ENCODE results near the gene ZMYM2.

Gene ZMYM2

GRCh38 chr13:20049558-20050473 is 91.3 kb downstream of the ZMYM2 start:
- no peak for DNase-seq

DNA sequence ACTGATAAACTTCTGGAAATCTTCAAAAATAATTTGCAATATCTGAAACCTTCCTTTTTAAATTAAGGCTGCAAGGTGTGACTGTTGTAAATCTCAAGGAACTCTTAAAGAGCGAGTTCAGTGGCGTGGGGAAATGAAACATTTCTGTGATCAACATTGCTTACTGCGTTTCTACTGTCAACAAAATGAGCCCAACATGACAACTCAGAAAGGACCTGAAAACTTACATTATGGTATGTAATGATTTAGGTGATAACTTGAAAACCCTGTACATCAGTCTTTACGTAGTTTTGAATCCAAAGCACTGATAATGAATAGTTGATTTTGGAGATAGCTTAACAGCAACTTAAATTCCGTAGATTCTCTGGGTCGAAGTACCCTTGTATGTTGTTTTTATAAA is 92.8 kb downstream of the ZMYM2 start:
- no peak for DNase-seq

DNA sequence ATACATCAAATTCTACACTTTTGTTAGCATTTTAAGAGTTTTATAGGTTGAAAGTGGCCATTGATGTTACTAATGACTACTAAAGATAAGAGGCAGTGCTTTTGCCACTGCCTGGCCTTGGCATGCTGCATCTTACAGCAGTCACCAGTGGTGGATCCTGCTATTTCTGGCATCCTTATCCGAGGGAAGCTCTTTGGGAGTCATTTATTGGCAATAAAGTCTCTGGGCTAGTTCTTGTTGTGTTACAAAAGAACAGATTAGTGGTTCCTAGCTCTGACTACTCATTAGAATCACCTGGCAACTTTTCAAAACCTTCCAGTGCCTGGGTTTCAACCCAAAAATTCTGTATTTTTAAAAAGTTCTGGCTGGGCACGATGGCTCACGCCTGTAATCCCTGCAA is 94.5 kb downstream of the ZMYM2 start:
- DNase-seq, result no peak

GRCh38 chr13:20053891-20054290 is 95.4 kb downstream of the ZMYM2 start:
- no peak for DNase-seq

DNA sequence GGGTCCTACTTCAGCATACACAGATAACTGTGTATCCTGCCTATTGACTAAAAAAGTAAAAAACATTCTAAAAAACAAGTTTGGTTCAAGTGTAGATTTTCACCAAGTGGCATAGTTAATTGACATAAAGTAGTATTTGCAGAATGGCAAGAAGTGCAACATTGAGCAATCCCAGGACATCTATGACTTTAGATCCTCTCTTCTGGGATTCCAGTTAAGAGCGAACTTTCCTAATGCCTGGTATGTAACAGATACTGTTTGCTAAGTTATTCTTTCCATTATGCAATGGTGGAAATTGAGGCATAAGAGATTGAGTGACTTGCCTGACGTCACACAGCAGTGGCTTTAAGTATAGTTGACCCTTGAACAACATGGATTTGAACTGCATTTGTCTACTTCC is 96.1 kb downstream of the ZMYM2 start:
- DNase-seq, result no peak

GRCh38 chr13:20057214-20057613 is 98.7 kb downstream of the ZMYM2 start:
- no peak for DNase-seq

GRCh38 chr13:20057963-20058362 is 99.4 kb downstream of the ZMYM2 start:
- DNase-seq, result no peak

DNA sequence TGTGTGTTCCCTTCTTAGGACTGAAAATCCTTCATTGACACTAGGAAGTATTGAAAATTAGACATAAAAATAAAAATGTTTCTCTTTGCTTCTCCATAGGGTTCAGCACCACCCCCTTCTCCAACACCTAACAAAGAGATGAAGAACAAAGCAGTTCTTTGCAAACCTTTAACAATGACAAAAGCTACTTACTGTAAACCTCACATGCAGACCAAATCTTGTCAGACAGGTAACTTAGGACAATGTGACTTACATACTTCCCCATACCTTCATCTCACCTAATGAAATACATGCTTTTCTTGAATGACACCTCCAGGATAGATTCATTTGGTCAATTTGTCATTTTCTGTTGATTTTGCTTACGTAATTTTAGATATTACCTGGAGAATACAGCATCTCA is 99.9 kb downstream of the ZMYM2 start:
- no peak for DNase-seq

DNA sequence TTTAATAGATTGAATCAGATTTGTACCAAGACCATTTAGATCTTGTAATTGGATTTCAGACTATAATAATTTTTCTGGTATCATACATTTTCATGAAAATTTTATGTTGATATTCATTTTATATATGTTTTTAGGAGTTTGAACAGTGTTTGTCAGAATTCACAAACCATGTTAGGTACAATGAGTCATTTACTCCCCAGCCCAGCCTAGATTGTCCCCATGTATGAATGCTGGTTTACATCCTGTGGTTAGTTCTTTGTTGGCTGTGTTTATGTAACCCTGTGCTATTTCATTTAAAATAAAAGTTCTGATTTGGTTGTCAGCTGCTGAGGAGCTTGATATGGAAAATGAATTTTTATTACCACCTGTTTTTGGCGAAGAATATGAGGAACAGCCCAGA is 105.6 kb downstream of the ZMYM2 start:
- DNase-seq, result no peak

GRCh38 chr13:20065516-20065915 is 107.0 kb downstream of the ZMYM2 start:
- no peak for DNase-seq

DNA sequence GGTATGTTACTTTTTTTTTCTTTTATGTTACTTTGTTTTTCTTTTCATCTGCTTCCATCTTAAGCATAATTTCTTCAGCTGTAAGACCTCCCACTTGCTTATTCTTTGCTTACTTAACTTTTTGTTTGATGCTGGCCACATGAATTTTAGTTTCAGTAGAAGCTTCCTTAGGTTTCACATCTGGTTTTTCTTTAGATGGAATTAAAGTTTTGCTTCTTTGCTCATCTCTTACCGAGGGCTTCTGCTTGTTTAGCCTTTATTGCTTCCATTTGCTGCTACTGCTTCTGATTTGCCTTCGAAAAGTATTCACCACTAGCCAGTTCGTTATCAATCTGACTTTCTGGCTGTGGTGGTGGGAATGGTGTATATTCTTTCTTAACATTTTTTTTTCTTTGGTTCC is 111.4 kb downstream of the ZMYM2 start:
- no peak for DNase-seq

- DNase-seq, result no peak
These were observed 115.2 kb downstream of the ZMYM2 start for GRCh38 chr13:20073775-20074174.

DNA sequence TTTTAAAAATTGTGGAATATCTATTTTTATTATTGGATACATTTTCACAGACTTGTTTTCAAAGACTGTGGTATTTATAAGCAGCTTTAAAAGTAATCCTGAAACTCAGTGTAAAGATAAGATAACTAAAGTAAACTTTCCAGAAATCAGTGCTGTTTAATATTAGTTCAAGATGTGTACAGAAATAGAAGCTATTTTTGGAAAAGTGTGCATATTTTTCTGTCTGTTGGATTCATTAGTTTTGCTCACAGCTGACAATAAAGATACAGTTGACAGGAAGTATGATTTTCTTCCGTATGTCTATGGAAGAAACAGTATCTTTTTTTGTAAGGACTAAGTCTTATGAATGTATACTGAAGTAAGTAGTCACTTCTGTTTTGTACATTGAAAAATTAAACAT is 116.4 kb downstream of the ZMYM2 start:
- DNase-seq, result no peak

DNA sequence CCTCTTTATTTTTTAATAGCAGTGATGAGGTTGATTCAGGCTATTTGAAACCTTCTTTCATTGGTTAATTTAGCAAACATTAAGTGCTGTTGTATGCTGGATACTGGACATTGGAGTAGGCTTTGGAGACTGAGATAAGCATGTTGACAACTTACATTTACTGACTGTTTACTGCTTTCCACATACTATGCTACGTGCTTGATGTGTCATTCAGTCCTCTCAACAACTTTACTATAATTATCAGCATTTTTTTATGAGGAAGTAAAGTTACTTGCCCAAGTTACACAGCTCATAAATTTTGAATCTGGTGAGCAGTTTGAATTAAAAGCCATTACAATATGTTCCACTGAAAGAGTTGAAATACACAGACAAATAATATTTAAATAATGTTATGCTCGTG is 118.6 kb downstream of the ZMYM2 start:
- DNase-seq, result no peak

DNA sequence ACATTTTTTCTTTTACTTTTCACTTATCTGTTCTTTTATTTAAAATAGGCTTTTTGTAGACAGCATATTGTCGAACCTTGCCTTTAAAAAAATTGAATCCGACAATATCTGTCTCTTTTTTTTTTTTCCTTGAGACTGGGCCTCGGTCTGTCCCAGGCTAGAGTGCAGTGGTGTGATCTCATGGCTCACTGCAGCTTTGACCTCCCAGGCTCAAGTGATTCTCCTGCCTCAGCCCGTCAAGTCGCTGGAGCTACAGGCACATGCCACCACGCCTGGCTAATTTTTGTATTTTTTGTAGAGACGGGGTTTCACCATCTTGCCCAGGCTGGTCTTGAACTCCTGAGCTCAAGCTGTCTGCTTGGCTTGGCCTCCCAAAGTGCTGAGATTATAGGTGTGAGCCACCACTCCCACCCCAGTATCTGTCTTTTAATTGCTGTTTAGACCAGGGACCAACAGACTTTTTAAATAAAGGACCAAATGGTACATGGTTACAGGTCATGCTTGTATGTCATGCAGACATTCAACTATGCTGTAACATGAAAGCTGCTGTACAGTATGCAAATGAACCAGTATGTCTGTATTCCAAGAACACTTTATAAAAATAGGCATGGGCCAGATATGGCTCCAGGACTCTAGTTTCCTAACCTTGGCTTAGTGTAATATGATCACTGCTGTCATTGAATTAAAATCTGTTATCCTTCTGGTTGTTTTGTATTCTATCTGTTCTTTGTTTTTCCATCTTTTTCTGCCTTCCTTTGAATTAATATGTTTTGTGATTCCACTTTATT is 122.0 kb downstream of the ZMYM2 start:
- DNase-seq, result no peak

DNA sequence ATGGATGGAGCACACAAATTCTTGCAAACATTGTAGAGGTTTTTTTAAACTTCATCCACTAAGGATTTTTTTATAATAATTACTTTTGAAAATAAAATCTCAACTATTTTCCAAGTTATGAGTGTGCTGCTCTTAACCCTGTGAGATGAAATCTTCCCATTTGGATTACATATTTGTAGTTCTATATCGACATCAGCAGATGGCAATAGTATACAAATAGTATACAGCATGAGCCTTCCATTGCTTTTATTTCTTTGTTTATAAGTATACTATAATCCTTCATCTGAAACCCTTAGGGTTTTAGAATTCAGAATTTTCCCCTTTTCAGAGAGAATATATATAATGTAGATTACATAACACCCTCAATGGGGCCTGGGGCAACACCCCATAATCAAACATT is 131.8 kb downstream of the ZMYM2 start:
- DNase-seq, result no peak

DNA sequence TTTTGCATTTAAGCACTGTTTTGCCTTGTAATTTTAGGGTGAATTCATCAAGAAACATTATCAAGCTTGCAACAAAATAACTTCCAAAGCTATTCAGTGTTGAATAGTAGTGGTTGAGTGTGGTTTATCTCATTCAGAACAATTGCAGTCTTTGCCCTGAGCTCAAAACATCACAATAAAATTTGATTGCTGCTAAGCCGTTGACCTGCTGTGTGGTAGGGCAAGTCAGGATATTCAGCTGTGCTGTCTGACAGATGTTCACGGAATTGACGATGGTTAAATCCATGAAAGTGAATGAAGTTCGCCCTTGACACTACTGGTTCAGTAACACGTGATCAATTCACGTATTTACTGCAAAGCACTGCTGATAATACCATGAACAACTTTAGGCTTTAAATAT is 135.4 kb downstream of the ZMYM2 start:
- DNase-seq, result no peak

- no peak for DNase-seq
These were observed 140.8 kb downstream of the ZMYM2 start for GRCh38 chr13:20099319-20099718.

DNA sequence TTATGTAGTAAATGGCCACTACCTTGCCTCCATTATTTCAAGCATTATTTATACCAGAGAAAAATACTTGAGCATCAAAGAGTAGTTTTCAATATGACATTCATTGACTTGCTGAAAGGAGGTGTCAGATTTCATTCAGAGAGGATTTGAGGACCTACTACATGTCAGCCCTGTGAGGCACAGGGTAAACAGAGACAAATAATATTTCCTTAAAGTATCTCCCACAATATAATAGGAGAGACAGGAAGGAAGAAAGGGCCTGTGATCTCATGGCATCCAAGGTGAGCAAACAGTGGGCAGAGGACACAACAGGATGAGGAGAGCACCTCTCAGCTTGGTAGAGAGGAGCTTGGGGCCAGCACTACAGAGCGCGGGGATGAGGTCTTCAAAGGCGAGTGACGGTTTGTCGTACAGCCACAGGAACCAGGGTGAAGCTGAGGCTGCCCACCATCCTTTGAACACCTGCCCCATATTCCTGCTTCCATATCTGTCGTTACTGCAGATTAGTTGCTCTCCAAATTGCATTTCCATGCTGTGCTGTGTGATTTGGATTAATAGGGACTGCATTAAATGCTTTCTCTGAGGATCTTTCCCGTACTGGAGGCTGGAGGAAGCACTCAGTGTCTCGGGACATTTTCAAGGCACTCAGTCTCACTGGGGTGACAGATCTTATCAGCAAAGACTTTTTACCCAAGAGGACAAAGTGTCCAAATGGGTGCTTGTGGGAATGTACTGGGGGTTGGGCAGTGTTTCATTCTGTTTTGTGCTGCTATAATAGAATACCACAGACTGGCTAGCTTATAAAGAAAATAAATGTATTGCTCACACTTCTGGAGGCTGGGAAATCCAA is 143.2 kb downstream of the ZMYM2 start:
- DNase-seq, result no peak

DNA sequence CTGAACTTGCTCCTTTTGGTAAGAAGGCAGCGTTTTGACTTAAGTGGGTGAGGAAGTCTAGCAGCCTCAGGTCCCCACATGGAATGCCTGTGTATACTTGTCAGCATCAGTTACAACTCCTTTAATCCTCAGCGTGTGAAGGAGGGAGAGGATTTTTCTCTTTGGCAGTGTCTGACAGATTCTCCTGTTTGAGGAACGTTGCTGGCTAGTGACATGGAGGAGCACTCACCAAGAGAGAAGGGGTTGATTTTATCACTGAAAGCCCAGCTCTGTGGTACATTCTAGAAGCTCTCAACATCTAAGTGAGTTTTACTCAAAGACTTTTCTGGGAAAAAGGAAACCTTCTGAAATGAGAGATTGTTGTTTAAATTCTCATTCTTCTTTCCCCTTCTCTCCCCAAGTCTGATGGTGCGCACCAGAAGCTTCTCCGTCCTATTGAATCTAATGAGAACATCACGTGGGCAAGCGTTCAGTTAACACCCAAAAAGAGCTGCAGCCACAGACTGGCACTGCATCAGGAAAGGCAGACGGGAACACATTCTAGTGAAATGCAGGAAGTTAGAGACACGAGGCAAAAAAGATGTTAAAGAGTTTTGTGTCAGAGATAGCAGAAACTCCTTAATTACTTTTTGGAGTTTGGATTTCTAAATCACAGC is 144.1 kb downstream of the ZMYM2 start:
- DNase-seq, result no peak

GRCh38 chr13:20105161-20105689 is 146.7 kb downstream of the ZMYM2 start:
- no peak for DNase-seq

GRCh38 chr13:20106742-20107141 is 148.2 kb downstream of the ZMYM2 start:
- DNase-seq, result no peak
